GM12874 (cell line): ENCODE results near the gene SULT1B1.

Experiments
- TF ChIP-seq, protein P1 (sequence below): IDR thresholded peaks from 2 replicates; pipeline ENCODE4 v1.5.1; 2011; ENCODE audit warnings: low read depth, mild to moderate bottlenecking, control low read depth, low read length, moderate library complexity; ENCODE audit not compliant: insufficient read depth

SULT1B1 gene

DNA sequence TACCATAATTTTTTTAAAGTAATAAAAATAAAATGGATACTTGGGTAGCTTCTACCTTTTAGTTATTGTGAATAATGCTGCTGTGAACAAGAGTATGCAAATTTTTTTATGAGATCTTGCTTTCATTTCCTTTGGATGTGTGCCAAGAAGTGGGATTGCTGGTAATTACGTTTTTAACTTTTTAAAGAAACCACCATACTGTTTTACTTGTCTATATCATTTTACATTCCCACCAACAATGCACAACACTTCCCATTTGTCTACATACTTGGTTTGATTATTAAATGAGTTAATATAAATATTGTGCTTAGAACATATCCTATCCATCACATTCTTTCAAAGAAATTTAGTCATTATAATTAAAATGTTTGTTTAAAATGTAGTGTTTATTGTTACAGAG lies 3.9 kb upstream of the SULT1B1 start:
- TF ChIP-seq, protein P1, sequence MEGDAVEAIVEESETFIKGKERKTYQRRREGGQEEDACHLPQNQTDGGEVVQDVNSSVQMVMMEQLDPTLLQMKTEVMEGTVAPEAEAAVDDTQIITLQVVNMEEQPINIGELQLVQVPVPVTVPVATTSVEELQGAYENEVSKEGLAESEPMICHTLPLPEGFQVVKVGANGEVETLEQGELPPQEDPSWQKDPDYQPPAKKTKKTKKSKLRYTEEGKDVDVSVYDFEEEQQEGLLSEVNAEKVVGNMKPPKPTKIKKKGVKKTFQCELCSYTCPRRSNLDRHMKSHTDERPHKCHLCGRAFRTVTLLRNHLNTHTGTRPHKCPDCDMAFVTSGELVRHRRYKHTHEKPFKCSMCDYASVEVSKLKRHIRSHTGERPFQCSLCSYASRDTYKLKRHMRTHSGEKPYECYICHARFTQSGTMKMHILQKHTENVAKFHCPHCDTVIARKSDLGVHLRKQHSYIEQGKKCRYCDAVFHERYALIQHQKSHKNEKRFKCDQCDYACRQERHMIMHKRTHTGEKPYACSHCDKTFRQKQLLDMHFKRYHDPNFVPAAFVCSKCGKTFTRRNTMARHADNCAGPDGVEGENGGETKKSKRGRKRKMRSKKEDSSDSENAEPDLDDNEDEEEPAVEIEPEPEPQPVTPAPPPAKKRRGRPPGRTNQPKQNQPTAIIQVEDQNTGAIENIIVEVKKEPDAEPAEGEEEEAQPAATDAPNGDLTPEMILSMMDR = no peak

DNA sequence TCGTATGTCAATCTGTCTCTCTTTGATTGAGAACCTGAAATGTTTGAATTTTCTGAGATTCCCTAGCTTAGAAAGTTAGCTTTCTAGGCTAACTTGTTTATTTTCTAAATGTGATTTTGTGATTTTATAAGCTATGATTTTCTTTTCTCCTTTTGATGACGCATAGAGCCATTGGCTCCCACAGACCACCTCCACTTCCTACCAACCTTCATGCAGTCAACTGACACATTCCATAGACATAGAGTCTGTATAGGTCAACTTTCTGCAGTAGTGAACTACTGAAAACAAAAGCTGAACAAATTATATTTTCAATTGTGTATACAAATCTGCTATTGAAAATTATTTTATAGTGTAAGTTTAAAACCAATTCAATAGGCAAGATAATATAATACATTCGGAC lies 2.8 kb upstream of the SULT1B1 start:
- TF ChIP-seq, protein P1 = no peak

DNA sequence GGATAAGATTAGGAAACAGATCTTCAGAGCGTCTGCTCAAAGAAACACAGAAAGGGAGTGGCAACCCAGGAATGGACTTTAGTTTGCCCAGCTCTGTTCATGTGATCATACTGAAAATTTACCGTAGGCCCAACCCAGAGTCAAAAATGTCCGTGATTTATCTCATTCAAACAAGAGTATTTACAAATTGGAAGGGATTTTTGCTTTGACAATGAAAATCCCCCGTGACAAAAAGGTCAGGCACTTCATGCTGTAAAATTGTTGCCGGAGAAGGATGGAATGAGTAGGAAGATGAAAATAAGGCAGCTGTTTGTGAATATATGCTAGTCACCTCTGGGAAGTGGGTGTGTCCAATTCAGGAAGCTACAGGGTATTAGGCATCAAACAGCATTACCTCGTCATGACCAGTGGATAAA lies 1.2 kb downstream of the SULT1B1 start:
- TF ChIP-seq, protein P1 = no peak

DNA sequence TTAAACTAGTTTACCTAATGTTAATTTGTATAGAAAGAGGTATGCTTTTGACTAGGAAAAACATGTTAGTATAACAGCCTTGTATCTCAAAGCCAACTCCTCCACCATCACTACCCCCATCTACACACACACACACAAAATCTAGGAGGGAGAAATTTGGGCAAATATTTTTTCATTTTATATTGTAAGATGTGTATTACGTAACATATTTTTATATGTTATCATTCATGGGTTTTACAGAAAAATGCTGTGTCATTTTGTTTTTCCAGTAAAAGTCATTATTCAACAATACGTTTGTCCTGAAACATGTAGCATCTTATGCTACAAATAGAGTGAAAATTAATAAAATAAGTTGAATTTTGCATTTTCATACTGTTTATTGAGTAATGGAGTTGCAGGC lies 3.0 kb downstream of the SULT1B1 start:
- TF ChIP-seq, protein P1 = no peak

DNA sequence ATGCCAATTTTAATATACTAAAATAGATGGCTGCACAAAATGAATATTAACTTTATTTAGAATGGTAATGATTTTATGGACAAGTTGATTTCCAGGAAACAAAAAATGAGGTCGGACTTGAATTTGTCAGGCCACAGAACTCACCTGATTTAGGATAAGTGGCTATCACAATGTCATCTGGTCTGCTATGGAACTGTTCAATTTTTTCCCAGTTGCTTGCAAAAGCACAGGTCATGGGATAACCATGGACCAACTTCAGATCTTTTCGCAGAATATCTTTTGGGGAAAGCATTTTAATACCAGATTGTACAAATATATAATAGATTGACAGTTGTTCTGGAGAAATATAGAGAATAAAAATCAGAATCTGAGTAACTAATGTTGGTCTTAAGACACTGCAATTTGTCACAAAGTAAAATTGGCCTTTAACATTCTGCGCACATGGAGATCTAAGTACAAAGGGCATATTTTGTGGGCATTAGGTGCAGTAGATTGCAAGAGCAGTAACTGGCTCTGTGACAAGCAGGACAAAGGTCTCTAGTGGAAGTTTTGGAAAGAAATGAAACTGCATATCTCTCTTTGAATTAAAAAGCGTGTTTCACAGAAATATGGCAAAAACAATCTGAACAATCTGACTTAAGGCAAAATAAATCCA lies 5.4 kb downstream of the SULT1B1 start:
- TF ChIP-seq, protein P1 = no peak

DNA sequence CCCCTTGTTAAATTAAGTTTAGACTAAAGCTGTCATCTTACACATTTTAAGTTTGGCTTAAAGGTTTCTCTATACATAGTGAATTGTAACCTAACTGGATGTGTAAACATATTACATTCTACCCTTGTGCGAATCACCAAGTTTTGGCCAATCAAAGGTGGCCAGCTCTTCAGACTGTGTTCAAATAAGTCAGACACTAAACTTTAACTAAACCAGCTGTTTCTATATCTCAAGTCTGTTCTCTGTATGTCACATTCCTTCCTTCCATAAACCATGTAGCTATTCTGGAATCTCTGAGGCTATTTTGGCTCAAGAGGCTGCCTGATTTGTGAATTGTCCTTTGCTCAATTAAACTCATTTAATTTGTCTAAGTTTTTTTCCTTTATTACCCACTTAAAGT lies 6.7 kb downstream of the SULT1B1 start:
- TF ChIP-seq, protein P1 = no peak

DNA sequence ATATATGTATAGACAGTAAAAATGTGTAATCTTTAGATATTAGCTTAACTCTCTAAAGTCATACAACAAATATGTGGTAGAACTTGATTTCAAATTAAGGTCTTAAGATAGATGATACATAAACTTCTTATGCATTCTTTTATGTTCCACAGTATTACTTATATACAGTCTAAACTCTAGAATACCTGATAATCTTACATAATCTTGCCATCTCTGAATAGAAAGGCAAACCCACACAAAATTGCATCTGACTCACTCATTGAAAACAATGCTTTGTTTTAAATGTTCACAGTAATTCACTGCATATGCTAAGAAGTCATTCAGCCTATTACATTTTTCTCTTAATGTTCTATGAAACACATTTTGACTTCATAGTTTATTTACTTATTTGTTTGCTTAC lies 10.1 kb downstream of the SULT1B1 start:
- TF ChIP-seq, protein P1 = no peak
